HepG2 (cell line): ENCODE results near the gene TMBIM4. TPM values are rescaled to one million over a fixed set of nuclear protein-coding genes. Genes with fewer than 3 reads are reported as not detected.

Source experiments
- ARID2 ChIP-seq: sonication (generic); formaldehyde crosslinking; IDR thresholded peaks from 2 replicates; pipeline ENCODE4 v1.8.1; 2022; ENCODE audit warnings: mild to moderate bottlenecking, missing genetic modification reagents, borderline replicate concordance
- CEBPZ ChIP-seq: IDR thresholded peaks from 2 replicates; pipeline ENCODE4 v1.6.1; 2012; ENCODE audit warnings: low read length, improper control_type of control experiment
- MTF2 ChIP-seq: sonication (generic); formaldehyde crosslinking; IDR thresholded peaks from 2 replicates; pipeline ENCODE4 v1.5.0; 2020; ENCODE audit warnings: missing genetic modification reagents, borderline replicate concordance
- NFE2L1 ChIP-seq: sonication (generic); formaldehyde crosslinking; IDR thresholded peaks from 2 replicates; pipeline ENCODE4 v1.4.0; 2020; ENCODE audit warnings: missing genetic modification reagents, mild to moderate bottlenecking, borderline replicate concordance
- PHF21A ChIP-seq: sonication (generic); formaldehyde crosslinking; IDR thresholded peaks from 2 replicates; pipeline ENCODE4 v1.5.0; 2020; ENCODE audit warnings: mild to moderate bottlenecking, missing genetic modification reagents
- POLR2A ChIP-seq, 2 experiments: IDR thresholded peaks; 2 replicates each; pipeline ENCODE4 v1.6.1; 2011; ENCODE audit warnings: low read depth in 2 of 2, low read length in 2 of 2, mild to moderate bottlenecking in 1 of 2, moderate library complexity in 1 of 2; ENCODE audit not compliant: insufficient read depth in 1 of 2
- RFXANK ChIP-seq: IDR thresholded peaks from 2 replicates; pipeline ENCODE4 v1.6.1; 2016
- TOE1 ChIP-seq: sonication (generic); formaldehyde crosslinking; IDR thresholded peaks from 2 replicates; pipeline ENCODE4 v1.4.0; 2020; ENCODE audit warnings: mild to moderate bottlenecking, missing genetic modification reagents
- TRAFD1 ChIP-seq: sonication (generic); formaldehyde crosslinking; IDR thresholded peaks from 2 replicates; pipeline ENCODE4 v1.5.1; 2020; ENCODE audit warnings: missing genetic modification reagents, mild to moderate bottlenecking, borderline replicate concordance
- ZBTB20 ChIP-seq: sonication (generic); formaldehyde crosslinking; IDR thresholded peaks from 2 replicates; pipeline ENCODE4 v1.8.1; 2023; ENCODE audit warnings: missing genetic modification reagents, low read depth, mild to moderate bottlenecking, borderline replicate concordance
- ZNF142 ChIP-seq: sonication (generic); formaldehyde crosslinking; IDR thresholded peaks from 2 replicates; pipeline ENCODE4 v1.4.0; 2020; ENCODE audit warnings: missing genetic modification reagents
- ZNF205 ChIP-seq: IDR thresholded peaks from 2 replicates; pipeline ENCODE4 v1.6.1; 2018; ENCODE audit warnings: missing biosample characterization, missing genetic modification reagents
- ZNF501 ChIP-seq: sonication (generic); formaldehyde crosslinking; IDR thresholded peaks from 2 replicates; pipeline ENCODE4 v1.5.1; 2020; ENCODE audit warnings: mild to moderate bottlenecking, moderate library complexity, missing genetic modification reagents
- ZNF572 ChIP-seq: sonication (generic); formaldehyde crosslinking; IDR thresholded peaks from 2 replicates; pipeline ENCODE4 v1.5.1; 2020; ENCODE audit warnings: mild to moderate bottlenecking, missing genetic modification reagents
- ZNF773 ChIP-seq: sonication (generic); formaldehyde crosslinking; IDR thresholded peaks from 2 replicates; pipeline ENCODE4 v1.4.0; 2020; ENCODE audit warnings: missing genetic modification reagents, borderline replicate concordance
- polyA plus RNA-seq, 8 experiments: library from polyadenylated mRNA; depleted of rRNA in 3 of 8; stranded (reverse) in 7 of 8; unstranded in 1 of 8; fragments of >200 nt; fragmentation: Illumina TruSeq in 4 of 8; extraction: Trizol in 4 of 8; gene quantifications; 2 replicates each; pipeline versions ENCODE4 v1.2.1 to v1.2.3, GENCODE V29; 2011 to 2016; ENCODE audit warnings: low read depth in 4 of 8, missing spikeins in 1 of 8, mixed read lengths in 1 of 8; ENCODE audit not compliant: insufficient read depth in 1 of 8
- total RNA-seq, 5 experiments: library from RNA; depleted of rRNA; stranded (reverse); fragments of >200 nt; fragmentation: Illumina TruSeq; extraction: Trizol; gene quantifications; 2 replicates each; pipeline ENCODE4 v1.2.3, GENCODE V29; 2016; ENCODE audit warnings: low read depth in 1 of 5
- TF ChIP-seq, protein P1 (sequence below): sonication (generic); formaldehyde crosslinking; IDR thresholded peaks from 2 replicates; pipeline ENCODE4 v1.4.0; 2020; ENCODE audit warnings: missing genetic modification reagents
- TF ChIP-seq, protein P2 (sequence below): sonication (generic); formaldehyde crosslinking; IDR thresholded peaks from 2 replicates; pipeline ENCODE4 v1.4.0; 2020; ENCODE audit warnings: mild to moderate bottlenecking, missing genetic modification reagents

TMBIM4 gene
- total and polyA plus RNA-seq, 2 of the 13 experiments (the other 11 are each of a cell fraction or from before 2014, with no cell fraction given), result 60.5 to 67.7 TPM

GRCh38 chr12:66107451-66107915, 62.3 kb downstream of the TMBIM4 start (continued):
- TF ChIP-seq ZNF142 (CRISPR knock-in tag) (no peak), MTF2 (CRISPR knock-in tag) (no peak), ARID2 (CRISPR knock-in tag) (0 out of 2 replicates have a peak, but pooled peaks have one; percentile 22), ZNF773 (CRISPR knock-in tag) (no peak), ZBTB20 (CRISPR knock-in tag) (no peak), ZNF205 (CRISPR knock-in tag) (0 out of 2 replicates have a peak, but pooled peaks have one; percentile 45), PHF21A (CRISPR knock-in tag) (no peak), ZNF572 (CRISPR knock-in tag) (no peak), ZNF501 (no peak), CEBPZ (no peak), POLR2A (IDR thresholded peaks at IDR 0.05; ENCODE audit: insufficient read depth in 1 of 2, low read depth in 2 of 2, low read length in 2 of 2) (no peak), TOE1 (CRISPR knock-in tag) (no peak), NFE2L1 (CRISPR knock-in tag) (no peak), TRAFD1 (CRISPR knock-in tag) (no peak), RFXANK (CRISPR knock-in tag) (no peak)
- TF ChIP-seq, protein P1, sequence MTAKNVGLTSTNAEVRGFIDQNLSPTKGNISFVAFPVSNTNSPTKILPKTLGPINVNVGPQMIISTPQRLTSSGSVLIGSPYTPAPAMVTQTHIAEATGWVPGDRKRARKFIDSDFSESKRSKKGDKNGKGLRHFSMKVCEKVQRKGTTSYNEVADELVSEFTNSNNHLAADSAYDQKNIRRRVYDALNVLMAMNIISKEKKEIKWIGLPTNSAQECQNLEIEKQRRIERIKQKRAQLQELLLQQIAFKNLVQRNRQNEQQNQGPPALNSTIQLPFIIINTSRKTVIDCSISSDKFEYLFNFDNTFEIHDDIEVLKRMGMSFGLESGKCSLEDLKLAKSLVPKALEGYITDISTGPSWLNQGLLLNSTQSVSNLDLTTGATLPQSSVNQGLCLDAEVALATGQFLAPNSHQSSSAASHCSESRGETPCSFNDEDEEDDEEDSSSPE, result no peak
- TF ChIP-seq, protein P2, sequence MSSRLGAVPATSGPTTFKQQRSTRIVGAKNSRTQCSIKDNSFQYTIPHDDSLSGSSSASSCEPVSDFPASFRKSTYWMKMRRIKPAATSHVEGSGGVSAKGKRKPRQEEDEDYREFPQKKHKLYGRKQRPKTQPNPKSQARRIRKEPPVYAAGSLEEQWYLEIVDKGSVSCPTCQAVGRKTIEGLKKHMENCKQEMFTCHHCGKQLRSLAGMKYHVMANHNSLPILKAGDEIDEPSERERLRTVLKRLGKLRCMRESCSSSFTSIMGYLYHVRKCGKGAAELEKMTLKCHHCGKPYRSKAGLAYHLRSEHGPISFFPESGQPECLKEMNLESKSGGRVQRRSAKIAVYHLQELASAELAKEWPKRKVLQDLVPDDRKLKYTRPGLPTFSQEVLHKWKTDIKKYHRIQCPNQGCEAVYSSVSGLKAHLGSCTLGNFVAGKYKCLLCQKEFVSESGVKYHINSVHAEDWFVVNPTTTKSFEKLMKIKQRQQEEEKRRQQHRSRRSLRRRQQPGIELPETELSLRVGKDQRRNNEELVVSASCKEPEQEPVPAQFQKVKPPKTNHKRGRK (CRISPR knock-in tag), result no peak
